HepG2 (cell line): Measurements from ENCODE around the gene TLE7. TPM values are rescaled to one million over a fixed set of nuclear protein-coding genes. Genes with fewer than 3 reads are reported as not detected.

Experiments
- ATAC-seq: fragments of 200-7000 bp; cut with Tn5 transposase; 3 replicates; pipeline ENCODE4 v1.9.1; 2020; ENCODE audit warnings: mild to moderate bottlenecking, moderate library complexity
- BruUV-seq: library from RNA; stranded (reverse); fragments of 400-500 nt; replicated peaks from 2 replicates; lab custom pipeline; 2021; lab: Mats Ljungman, UMichigan
- CTCF ChIA-PET: fragments of 300-600 bp; formaldehyde crosslinking; extraction: SDS; loops from one replicate; lab custom pipeline; 2021; ENCODE audit warnings: low total read pairs, inconsistent platforms, low intra/inter-chr PET ratio; lab: Yijun Ruan, JAX
- POLR2A ChIA-PET: fragments of 350-600 bp; sonication (Branson Sonifier 250); formaldehyde crosslinking; loops from one replicate; lab custom pipeline; 2020; ENCODE audit warnings: antibody characterized with exemption, inconsistent platforms; lab: Yijun Ruan, JAX
- DNase-seq: peaks from one replicate; pipeline ENCODE4 v3.0.0-alpha.2; 2015; ENCODE audit warnings: low spot score
- FAIRE-seq: peaks from 3 replicates; lab custom pipeline; 2011; peaks lifted over from hg19 to GRCh38; lab: Jason Lieb, UNC
- H2AFZ ChIP-seq: one replicate; pipeline ENCODE4 v1.6.1; 2011; ENCODE audit warnings: low read length, inconsistent platforms
- H3K27ac ChIP-seq: fragments of 300-600 bp; 3 replicates; pipeline ENCODE4 v1.8.0; 2011; ENCODE audit warnings: mixed run types, mild to moderate bottlenecking, mixed read lengths, low read length, inconsistent platforms; ENCODE audit not compliant: insufficient read depth; ENCODE audit errors: extremely low read length
- H3K27me3 ChIP-seq, 2 experiments: fragments of 200-600 bp in 1 of 2; 2 replicates in 1 of 2; 3 replicates in 1 of 2; pipeline versions ENCODE4 v1.6.0 to v1.8.0; 2011; ENCODE audit warnings: low read length in 2 of 2, mild to moderate bottlenecking in 2 of 2, moderate library complexity in 2 of 2, inconsistent platforms in 1 of 2; ENCODE audit not compliant: insufficient read depth in 2 of 2, control insufficient read depth in 1 of 2
- H3K36me3 ChIP-seq, 2 experiments: fragments of 200-600 bp in 1 of 2; replicated peaks in 1 of 2; 2 replicates in 1 of 2; 3 replicates in 1 of 2; pipeline versions ENCODE4 v1.5.1 to v1.8.0; 2011; ENCODE audit warnings: low read length in 2 of 2, inconsistent platforms in 1 of 2; ENCODE audit not compliant: insufficient read depth in 2 of 2, control insufficient read depth in 1 of 2
- H3K4me1 ChIP-seq: 2 replicates; pipeline ENCODE4 v1.5.1; 2012; ENCODE audit warnings: low read length, inconsistent platforms; ENCODE audit not compliant: insufficient read depth
- H3K4me2 ChIP-seq: 2 replicates; pipeline ENCODE4 v1.6.0; 2011; ENCODE audit warnings: low read depth, low read length, inconsistent platforms
- H3K4me3 ChIP-seq, 3 experiments: fragments of 200-600 bp in 1 of 3; sonication (generic), shearing (Covaris generic) in 1 of 3; replicated peaks in 1 of 3; 2 replicates each; pipeline ENCODE4 v1.5.1; 2011 to 2016; ENCODE audit warnings: low read length in 3 of 3, inconsistent platforms in 2 of 3, low read depth in 2 of 3, mild to moderate bottlenecking in 2 of 3, control low read depth in 1 of 3, mixed read lengths in 1 of 3; ENCODE audit not compliant: insufficient read depth in 1 of 3
- H3K79me2 ChIP-seq: one replicate; pipeline ENCODE4 v1.6.1; 2011; ENCODE audit warnings: low read length, inconsistent platforms; ENCODE audit not compliant: insufficient read depth
- H3K9ac ChIP-seq: 2 replicates; pipeline ENCODE4 v1.6.0; 2011; ENCODE audit warnings: mild to moderate bottlenecking, low read depth, low read length, inconsistent platforms; ENCODE audit not compliant: insufficient read depth
- H3K9me3 ChIP-seq: 2 replicates; pipeline ENCODE4 v1.5.1; 2012; ENCODE audit warnings: mild to moderate bottlenecking, low read length
- H4K20me1 ChIP-seq: 2 replicates; pipeline ENCODE4 v1.6.0; 2011; ENCODE audit warnings: inconsistent platforms, mild to moderate bottlenecking, low read length, moderate library complexity; ENCODE audit not compliant: insufficient read depth
- BCL3 ChIP-seq: sonication (generic); formaldehyde crosslinking; IDR thresholded peaks from 2 replicates; pipeline ENCODE4 v1.5.1; 2020; ENCODE audit warnings: mild to moderate bottlenecking, missing genetic modification reagents, moderate library complexity
- RARA ChIP-seq: IDR thresholded peaks from 2 replicates; pipeline ENCODE4 v1.6.1; 2016; ENCODE audit warnings: missing genetic modification reagents, missing compliant biosample characterization
- SAFB2 ChIP-seq: sonication (generic); formaldehyde crosslinking; IDR thresholded peaks from 2 replicates; pipeline ENCODE4 v1.5.1; 2020; ENCODE audit warnings: missing genetic modification reagents, low read depth, mild to moderate bottlenecking, borderline replicate concordance
- TSC22D2 ChIP-seq: sonication (generic); formaldehyde crosslinking; IDR thresholded peaks from 2 replicates; pipeline ENCODE4 v1.5.1; 2020; ENCODE audit warnings: missing genetic modification reagents, mild to moderate bottlenecking, borderline replicate concordance
- YEATS4 ChIP-seq: sonication (generic); formaldehyde crosslinking; IDR thresholded peaks from 2 replicates; pipeline ENCODE4 v1.4.0; 2020; ENCODE audit warnings: missing genetic modification reagents, borderline replicate concordance
- ZNF17 ChIP-seq: sonication (generic); formaldehyde crosslinking; IDR thresholded peaks from 2 replicates; pipeline ENCODE4 v1.5.0; 2020; ENCODE audit warnings: mild to moderate bottlenecking, missing genetic modification reagents
- ZNF205 ChIP-seq: IDR thresholded peaks from 2 replicates; pipeline ENCODE4 v1.6.1; 2018; ENCODE audit warnings: missing biosample characterization, missing genetic modification reagents
- ZNF629 ChIP-seq: sonication (generic); formaldehyde crosslinking; conservative IDR thresholded peaks from 2 replicates; pipeline ENCODE4 v1.5.0; 2020; ENCODE audit warnings: missing genetic modification reagents
- WGBS: methylation state at CpG from one replicate; pipeline ENCODE4 v1.1.6; 2017; ENCODE audit warnings: low lambda C conversion rate; 5-methylcytosine and 5-hydroxymethylcytosine counted together
- in situ Hi-C: cut with HindIII; loops from 2 replicates; pipeline ENCODE4 v1.10.0; 2017; ENCODE audit warnings: low pct_unique_long_range_greater_than_20kb; ENCODE audit not compliant: extremely low pct_ligation_motif_present
- intact Hi-C: fragments of 100-400 bp; cut with micrococcal nuclease; formaldehyde crosslinking; loops from one replicate; pipeline ENCODE4 v1.10.0; 2022; ENCODE audit not compliant: unreplicated experiment
- polyA plus RNA-seq, 8 experiments: library from polyadenylated mRNA; depleted of rRNA in 3 of 8; stranded (reverse) in 7 of 8; unstranded in 1 of 8; fragments of >200 nt; fragmentation: Illumina TruSeq in 4 of 8; extraction: Trizol in 4 of 8; gene quantifications; 2 replicates each; pipeline versions ENCODE4 v1.2.1 to v1.2.3, GENCODE V29; 2011 to 2016; ENCODE audit warnings: low read depth in 4 of 8, missing spikeins in 1 of 8, mixed read lengths in 1 of 8; ENCODE audit not compliant: insufficient read depth in 1 of 8
- total RNA-seq, 5 experiments: library from RNA; depleted of rRNA; stranded (reverse); fragments of >200 nt; fragmentation: Illumina TruSeq; extraction: Trizol; gene quantifications; 2 replicates each; pipeline ENCODE4 v1.2.3, GENCODE V29; 2016; ENCODE audit warnings: low read depth in 1 of 5
- TF ChIP-seq, protein P1 (sequence below): sonication (generic); formaldehyde crosslinking; IDR thresholded peaks from 2 replicates; pipeline ENCODE4 v1.5.0; 2020; ENCODE audit warnings: missing genetic modification reagents
- TF ChIP-seq, protein P2 (sequence below): sonication (generic); formaldehyde crosslinking; IDR thresholded peaks from 2 replicates; pipeline ENCODE4 v1.5.1; 2020; ENCODE audit warnings: missing genetic modification reagents, mild to moderate bottlenecking, borderline replicate concordance

Gene TLE7
- total and polyA plus RNA-seq, 2 of the 13 experiments (the other 11 are each of a cell fraction or from before 2014, with no cell fraction given) = not detected

- Histone ChIP-seq H3K36me3 (no peaks in the 10 kb centered on the region), H3K27me3 (peaks cover 0 to 24% of the 10 kb centered on the region in 2 experiments; a peak in 4 of 5 replicates), H3K79me2 (no peaks in the 10 kb centered on the region), H2AFZ (no peak overlapping the region), H3K9ac (no peak overlapping the region), H3K9me3 (no peaks in the 10 kb centered on the region), H3K27ac (no peak overlapping the region), H3K4me2 (no peak overlapping the region), H3K4me3 (no peak overlapping the region), H3K4me1 (no peaks in the 10 kb centered on the region), H4K20me1 (no peaks in the 10 kb centered on the region)
- no peak for TF ChIP-seq SAFB2 (CRISPR knock-in tag)
- TF ChIP-seq YEATS4 = no peak
- TF ChIP-seq ZNF205 (CRISPR knock-in tag) = no peak
- TF ChIP-seq ZNF629 = peak; percentile 73
- BruUV-seq = no TSS peak
- ATAC-seq (no peak), FAIRE-seq (no peak), DNase-seq (no peak)
- CTCF ChIA-PET = no interaction called here
- WGBS = 36% methylated on average over 7 of the region's 7 CpGs
- in situ Hi-C loops (no loop called here), intact Hi-C loops (no loop called here)
- POLR2A ChIA-PET = no interaction called here
Observed at GRCh38 chr16:71389330-71389729, 52.5 kb downstream of the TLE7 start.

- intact Hi-C loops (no loop called here), in situ Hi-C loops (no loop called here)
- DNase-seq = no peak
- H3K79me2 ChIP-seq = no peaks in the 10 kb centered on the region
- no TSS peak for BruUV-seq
- H2AFZ ChIP-seq = no peak overlapping the region
- H3K27me3 ChIP-seq = peaks cover 0 to 28% of the 10 kb centered on the region in 2 experiments; a peak in 3 of 5 replicates
- H3K36me3 ChIP-seq = no peaks in the 10 kb centered on the region
- H3K4me3 ChIP-seq = no peak overlapping the region
- 22% methylated on average over 9 of the region's 9 CpGs for WGBS
- FAIRE-seq = no peak
- no peak for ATAC-seq
- no peak overlapping the region for H3K9ac ChIP-seq
- ChIA-PET POLR2A (no interaction called here), CTCF (no interaction called here)
- no peaks in the 10 kb centered on the region for H3K4me1 ChIP-seq
- no peak overlapping the region for H3K27ac ChIP-seq
- H3K9me3 ChIP-seq = no peaks in the 10 kb centered on the region
- H4K20me1 ChIP-seq = no peaks in the 10 kb centered on the region
- no peak overlapping the region for H3K4me2 ChIP-seq
- TF ChIP-seq RARA = no peak
- TF ChIP-seq TSC22D2 (CRISPR knock-in tag) = no peak
- no peak for TF ChIP-seq BCL3 (CRISPR knock-in tag)
- TF ChIP-seq ZNF17 = no peak
- TF ChIP-seq, protein P1, sequence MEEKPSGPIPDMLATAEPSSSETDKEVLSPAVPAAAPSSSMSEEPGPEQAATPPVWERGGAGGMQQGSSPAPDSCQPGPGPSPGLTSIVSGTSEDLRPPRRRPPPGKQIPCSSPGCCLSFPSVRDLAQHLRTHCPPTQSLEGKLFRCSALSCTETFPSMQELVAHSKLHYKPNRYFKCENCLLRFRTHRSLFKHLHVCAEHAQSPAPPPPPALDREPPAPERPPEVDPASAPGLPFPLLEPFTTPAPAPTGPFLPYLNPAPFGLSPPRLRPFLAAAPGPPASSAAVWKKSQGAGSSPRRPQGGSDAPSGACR (CRISPR knock-in tag) = no peak
- TF ChIP-seq, protein P2, sequence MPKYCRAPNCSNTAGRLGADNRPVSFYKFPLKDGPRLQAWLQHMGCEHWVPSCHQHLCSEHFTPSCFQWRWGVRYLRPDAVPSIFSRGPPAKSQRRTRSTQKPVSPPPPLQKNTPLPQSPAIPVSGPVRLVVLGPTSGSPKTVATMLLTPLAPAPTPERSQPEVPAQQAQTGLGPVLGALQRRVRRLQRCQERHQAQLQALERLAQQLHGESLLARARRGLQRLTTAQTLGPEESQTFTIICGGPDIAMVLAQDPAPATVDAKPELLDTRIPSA = no peak
Observed at GRCh38 chr16:71387045-71387871, 54.6 kb downstream of the TLE7 start.
